GM13977 (cell line): Measurements from ENCODE around the gene LOXL4.

Experiments used
- DNase-seq: peaks from one replicate; pipeline ENCODE4 v3.0.0; 2012; ENCODE audit warnings: low spot score
- in situ Hi-C: fragments of 300-500 bp; cut with MboI; formaldehyde crosslinking; loops from one replicate; pipeline ENCODE4 v1.12.0; 2022; ENCODE audit warnings: low sequenced_read_pairs, low pct_unique_long_range_greater_than_20kb, mixed read lengths, inconsistent platforms; ENCODE audit not compliant: unreplicated experiment
- TF ChIP-seq, protein P1 (sequence below): IDR thresholded peaks from 2 replicates; pipeline ENCODE4 v1.5.1; 2012; ENCODE audit warnings: mild to moderate bottlenecking, control low read depth; ENCODE audit not compliant: insufficient read depth; ENCODE audit errors: extremely low read depth, missing control alignments

Gene LOXL4

GRCh38 chr10:98202378-98202777 lies 65.6 kb downstream of the LOXL4 start:
- no peak for DNase-seq
- in situ Hi-C loops: no loop called here

GRCh38 chr10:98201760-98202159 lies 66.2 kb downstream of the LOXL4 start:
- DNase-seq: no peak
- in situ Hi-C loops: no loop called here
- TF ChIP-seq, protein P1, sequence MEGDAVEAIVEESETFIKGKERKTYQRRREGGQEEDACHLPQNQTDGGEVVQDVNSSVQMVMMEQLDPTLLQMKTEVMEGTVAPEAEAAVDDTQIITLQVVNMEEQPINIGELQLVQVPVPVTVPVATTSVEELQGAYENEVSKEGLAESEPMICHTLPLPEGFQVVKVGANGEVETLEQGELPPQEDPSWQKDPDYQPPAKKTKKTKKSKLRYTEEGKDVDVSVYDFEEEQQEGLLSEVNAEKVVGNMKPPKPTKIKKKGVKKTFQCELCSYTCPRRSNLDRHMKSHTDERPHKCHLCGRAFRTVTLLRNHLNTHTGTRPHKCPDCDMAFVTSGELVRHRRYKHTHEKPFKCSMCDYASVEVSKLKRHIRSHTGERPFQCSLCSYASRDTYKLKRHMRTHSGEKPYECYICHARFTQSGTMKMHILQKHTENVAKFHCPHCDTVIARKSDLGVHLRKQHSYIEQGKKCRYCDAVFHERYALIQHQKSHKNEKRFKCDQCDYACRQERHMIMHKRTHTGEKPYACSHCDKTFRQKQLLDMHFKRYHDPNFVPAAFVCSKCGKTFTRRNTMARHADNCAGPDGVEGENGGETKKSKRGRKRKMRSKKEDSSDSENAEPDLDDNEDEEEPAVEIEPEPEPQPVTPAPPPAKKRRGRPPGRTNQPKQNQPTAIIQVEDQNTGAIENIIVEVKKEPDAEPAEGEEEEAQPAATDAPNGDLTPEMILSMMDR: no peak

More at GRCh38 chr10:98202378-98202777, 65.6 kb downstream of the LOXL4 start:
- TF ChIP-seq, protein P1: no peak
